Osteocyte (in vitro differentiated cells): ENCODE results near the gene KDM5B. TPM values are rescaled to one million over a fixed set of nuclear protein-coding genes. Genes with fewer than 3 reads are reported as not detected.

Experiments used
- DNase-seq: peaks from one replicate; pipeline ENCODE4 v3.0.0; 2021; ENCODE audit warnings: mixed read lengths; ENCODE audit not compliant: unreplicated experiment; ENCODE audit errors: extremely low spot score
- H3K27ac Mint-ChIP-seq: one replicate; pipeline ENCODE4 v1.8.0; 2021; ENCODE audit warnings: mild to moderate bottlenecking, mixed read lengths; ENCODE audit not compliant: unreplicated experiment
- H3K27me3 Mint-ChIP-seq: one replicate; pipeline ENCODE4 v1.8.0; 2021; ENCODE audit warnings: mixed read lengths; ENCODE audit not compliant: unreplicated experiment
- H3K36me3 Mint-ChIP-seq: one replicate; pipeline ENCODE4 v1.8.0; 2021; ENCODE audit warnings: mixed read lengths; ENCODE audit not compliant: unreplicated experiment
- H3K4me1 Mint-ChIP-seq: one replicate; pipeline ENCODE4 v1.8.0; 2021; ENCODE audit warnings: mixed read lengths; ENCODE audit not compliant: unreplicated experiment
- H3K4me3 Mint-ChIP-seq: one replicate; pipeline ENCODE4 v1.8.0; 2021; ENCODE audit warnings: mild to moderate bottlenecking, moderate library complexity, mixed read lengths; ENCODE audit not compliant: unreplicated experiment
- H3K9me3 Mint-ChIP-seq: one replicate; pipeline ENCODE4 v1.8.0; 2021; ENCODE audit warnings: mixed read lengths; ENCODE audit not compliant: unreplicated experiment
- total RNA-seq: library from RNA; stranded (reverse); gene quantifications from 2 replicates; pipeline ENCODE4 v1.2.1, GENCODE V29; 2021
- TF ChIP-seq, protein P1 (sequence below): fragments of 200-600 bp; sonication (generic); IDR thresholded peaks from 2 replicates; pipeline ENCODE4 v1.5.0; 2021; ENCODE audit warnings: antibody characterized with exemption, mild to moderate bottlenecking, moderate library complexity

Gene KDM5B
- total RNA-seq, 1 donor from 2014 or later, result 152 TPM

DNA sequence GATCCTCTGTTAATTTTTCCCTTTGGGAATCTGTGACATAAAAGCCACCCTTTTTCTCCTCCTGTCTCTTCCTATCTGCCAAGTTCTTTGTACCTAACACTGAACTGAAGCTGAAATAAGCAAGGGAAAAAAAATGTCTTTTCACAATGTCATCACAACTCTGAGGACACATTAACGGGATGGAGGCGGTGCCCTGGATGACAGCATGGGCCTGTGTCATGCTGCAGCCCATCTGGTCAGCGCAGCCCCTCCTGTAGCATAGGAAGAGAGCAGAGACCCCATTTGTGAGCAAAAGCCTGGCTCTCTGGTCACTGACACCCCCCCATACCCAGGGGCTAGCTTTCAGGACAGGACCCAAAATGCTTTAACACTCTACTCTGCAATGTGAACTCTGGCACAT is 120.4 kb downstream of the KDM5B start:
- Mint-ChIP-seq H3K9me3 (no peaks in the 10 kb centered on the region), H3K4me3 (no peak overlapping the region), H3K27ac (no peak overlapping the region), H3K27me3 (peaks cover 54% of the 10 kb centered on the region), H3K4me1 (no peaks in the 10 kb centered on the region), H3K36me3 (no peaks in the 10 kb centered on the region)
- no peak for DNase-seq
- TF ChIP-seq, protein P1, sequence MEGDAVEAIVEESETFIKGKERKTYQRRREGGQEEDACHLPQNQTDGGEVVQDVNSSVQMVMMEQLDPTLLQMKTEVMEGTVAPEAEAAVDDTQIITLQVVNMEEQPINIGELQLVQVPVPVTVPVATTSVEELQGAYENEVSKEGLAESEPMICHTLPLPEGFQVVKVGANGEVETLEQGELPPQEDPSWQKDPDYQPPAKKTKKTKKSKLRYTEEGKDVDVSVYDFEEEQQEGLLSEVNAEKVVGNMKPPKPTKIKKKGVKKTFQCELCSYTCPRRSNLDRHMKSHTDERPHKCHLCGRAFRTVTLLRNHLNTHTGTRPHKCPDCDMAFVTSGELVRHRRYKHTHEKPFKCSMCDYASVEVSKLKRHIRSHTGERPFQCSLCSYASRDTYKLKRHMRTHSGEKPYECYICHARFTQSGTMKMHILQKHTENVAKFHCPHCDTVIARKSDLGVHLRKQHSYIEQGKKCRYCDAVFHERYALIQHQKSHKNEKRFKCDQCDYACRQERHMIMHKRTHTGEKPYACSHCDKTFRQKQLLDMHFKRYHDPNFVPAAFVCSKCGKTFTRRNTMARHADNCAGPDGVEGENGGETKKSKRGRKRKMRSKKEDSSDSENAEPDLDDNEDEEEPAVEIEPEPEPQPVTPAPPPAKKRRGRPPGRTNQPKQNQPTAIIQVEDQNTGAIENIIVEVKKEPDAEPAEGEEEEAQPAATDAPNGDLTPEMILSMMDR, result no peak

DNA sequence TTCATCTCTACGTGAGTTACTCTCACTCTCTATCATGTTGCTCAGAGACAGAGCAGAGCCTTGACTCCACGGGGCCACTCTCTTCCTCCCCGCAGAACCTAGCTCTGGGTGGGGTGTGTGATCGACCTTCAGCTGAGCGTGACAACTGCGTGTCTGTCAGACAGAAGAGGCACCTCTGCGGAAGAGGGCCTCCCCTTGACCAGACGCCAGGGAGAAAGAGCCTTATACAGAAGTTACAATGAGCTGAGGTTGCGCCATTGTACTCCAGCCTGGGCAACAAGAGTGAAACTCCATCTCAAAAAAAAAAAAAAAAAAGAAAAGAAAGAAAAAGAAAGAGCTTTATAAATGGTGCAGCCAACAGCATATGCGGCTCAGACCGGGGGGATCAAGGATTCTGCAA is 120.9 kb downstream of the KDM5B start:
- H3K4me3 Mint-ChIP-seq, result no peak overlapping the region
- TF ChIP-seq, protein P1, result no peak
- H3K27me3 Mint-ChIP-seq, result peaks cover 58% of the 10 kb centered on the region
- no peaks in the 10 kb centered on the region for H3K36me3 Mint-ChIP-seq
- no peak overlapping the region for H3K27ac Mint-ChIP-seq
- no peak for DNase-seq
- no peaks in the 10 kb centered on the region for H3K4me1 Mint-ChIP-seq
- H3K9me3 Mint-ChIP-seq, result no peaks in the 10 kb centered on the region

DNA sequence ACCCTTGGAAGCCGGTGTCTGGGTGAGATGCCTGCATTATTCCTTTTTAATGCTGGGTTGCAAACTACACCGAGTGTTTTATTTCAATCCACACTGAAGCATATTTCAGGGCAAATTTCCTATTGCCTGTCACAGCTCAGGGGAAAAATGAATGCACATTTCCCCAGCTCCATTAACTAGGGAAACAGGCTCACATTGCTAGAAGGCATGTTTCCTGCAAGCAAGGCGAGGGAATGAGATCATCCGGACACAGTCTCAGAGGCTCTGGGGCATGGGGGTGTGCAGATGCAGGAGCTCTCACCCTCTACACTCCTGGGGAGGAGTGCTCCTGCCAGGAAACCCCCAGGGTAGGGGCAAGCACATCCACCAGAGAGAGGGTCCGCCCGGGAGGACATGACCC is 122.6 kb downstream of the KDM5B start:
- Mint-ChIP-seq H3K27ac (no peak overlapping the region), H3K4me1 (no peaks in the 10 kb centered on the region), H3K9me3 (no peaks in the 10 kb centered on the region), H3K27me3 (peaks cover 73% of the 10 kb centered on the region), H3K4me3 (no peak overlapping the region), H3K36me3 (no peaks in the 10 kb centered on the region)
- TF ChIP-seq, protein P1, result no peak
- DNase-seq, result no peak

DNA sequence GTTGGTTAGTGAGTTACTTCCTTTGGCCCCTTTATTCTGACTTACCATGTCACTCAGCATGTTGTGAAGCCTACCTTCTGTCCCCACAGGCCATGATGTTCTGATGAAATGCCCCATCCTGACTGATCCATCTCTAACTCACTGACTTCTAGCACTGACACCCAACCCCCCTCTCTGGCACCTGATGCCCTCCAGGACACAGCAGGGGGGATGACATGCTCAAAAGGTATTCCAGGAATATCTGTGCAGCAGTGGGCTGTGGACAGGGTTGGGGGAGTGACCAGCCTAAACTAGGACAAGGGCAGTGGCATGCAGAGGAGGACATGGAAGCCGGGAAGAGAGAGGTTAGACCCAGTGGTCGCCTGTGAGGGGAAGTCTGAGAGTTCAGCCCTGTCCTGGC is 123.5 kb downstream of the KDM5B start:
- DNase-seq, result no peak
- no peaks in the 10 kb centered on the region for H3K9me3 Mint-ChIP-seq
- H3K4me1 Mint-ChIP-seq, result no peaks in the 10 kb centered on the region

DNA sequence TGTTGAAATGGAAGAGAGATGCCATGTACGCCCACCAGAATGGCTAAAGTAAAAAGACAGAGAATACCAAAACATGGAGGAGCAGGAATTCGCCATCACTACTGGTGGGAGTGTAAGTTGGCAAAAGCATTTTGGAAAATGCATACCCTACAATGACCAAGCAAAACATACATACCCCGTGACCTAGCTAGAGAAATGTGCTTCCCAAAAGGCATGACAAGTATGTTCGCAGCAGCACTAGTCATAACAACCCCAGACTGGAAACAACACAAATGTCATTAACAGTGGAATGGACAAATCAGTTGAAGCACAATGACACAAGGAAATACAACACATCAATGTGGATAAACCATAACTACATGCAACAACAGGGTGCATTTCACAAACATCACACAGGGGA is 125.2 kb downstream of the KDM5B start:
- Mint-ChIP-seq H3K4me3 (no peak overlapping the region), H3K9me3 (no peaks in the 10 kb centered on the region), H3K27ac (no peak overlapping the region), H3K4me1 (no peaks in the 10 kb centered on the region), H3K36me3 (no peaks in the 10 kb centered on the region), H3K27me3 (peaks cover 84% of the 10 kb centered on the region)
- TF ChIP-seq, protein P1, result no peak
- no peak for DNase-seq

More for the DNA sequence above, 123.5 kb downstream of the KDM5B start:
- no peak overlapping the region for H3K27ac Mint-ChIP-seq
- TF ChIP-seq, protein P1, result no peak
- peaks cover 78% of the 10 kb centered on the region for H3K27me3 Mint-ChIP-seq
- H3K4me3 Mint-ChIP-seq, result no peak overlapping the region
- no peaks in the 10 kb centered on the region for H3K36me3 Mint-ChIP-seq
